SK-N-SH treated with all-trans-retinoic acid at 6 μM for 48 hours (cell line): ENCODE results near the gene RPUSD3.

ENCODE experiments used
- ATAC-seq: fragments of 200-7000 bp; cut with Tn5 transposase; 3 replicates; pipeline ENCODE4 v1.9.1; 2020; ENCODE audit warnings: mild to moderate bottlenecking, moderate library complexity
- ARNTL ChIP-seq: fragments of 450-650 bp; formaldehyde crosslinking; IDR thresholded peaks from 2 replicates; pipeline ENCODE4 v1.5.0; 2020; ENCODE audit warnings: low read depth, mild to moderate bottlenecking, moderate library complexity, borderline replicate concordance
- BACH2 ChIP-seq: fragments of 250-450 bp; sonication (Bioruptor Pico); IDR thresholded peaks from 2 replicates; pipeline ENCODE4 v1.9.0; 2021; ENCODE audit warnings: mild to moderate bottlenecking, borderline replicate concordance
- CSDC2 ChIP-seq: fragments of 250-450 bp; sonication (Bioruptor Pico); IDR thresholded peaks from 2 replicates; pipeline ENCODE4 v1.5.0; 2020; ENCODE audit warnings: mild to moderate bottlenecking, moderate library complexity
- CSRNP3 ChIP-seq: fragments of 250-450 bp; sonication (Bioruptor Pico); IDR thresholded peaks from 2 replicates; pipeline ENCODE4 v1.5.1; 2021; ENCODE audit warnings: mild to moderate bottlenecking, moderate library complexity
- ESRRG ChIP-seq: fragments of 250-450 bp; sonication (Bioruptor Pico); IDR thresholded peaks from 2 replicates; pipeline ENCODE4 v1.6.1; 2021; ENCODE audit warnings: mild to moderate bottlenecking
- GLIS3 ChIP-seq: fragments of 250-450 bp; sonication (Bioruptor Pico); IDR thresholded peaks from 2 replicates; pipeline ENCODE4 v1.5.0; 2020; ENCODE audit warnings: mild to moderate bottlenecking, moderate library complexity
- ISL1 ChIP-seq: fragments of 250-450 bp; sonication (Bioruptor Pico); IDR thresholded peaks from 2 replicates; pipeline ENCODE4 v2.1.2; 2022; ENCODE audit warnings: mild to moderate bottlenecking, moderate library complexity
- OSR1 ChIP-seq: fragments of 250-450 bp; sonication (Bioruptor Pico); IDR thresholded peaks from 2 replicates; pipeline ENCODE4 v1.8.0; 2022; ENCODE audit warnings: moderate library complexity, mild to moderate bottlenecking, inconsistent platforms
- POU6F1 ChIP-seq: fragments of 250-450 bp; sonication (Bioruptor Pico); IDR thresholded peaks from 2 replicates; pipeline ENCODE4 v1.8.0; 2021; ENCODE audit warnings: low read depth, mild to moderate bottlenecking, moderate library complexity, borderline replicate concordance
- PPARA ChIP-seq: fragments of 250-450 bp; sonication (Bioruptor Pico); IDR thresholded peaks from 2 replicates; pipeline ENCODE4 v1.5.0; 2020; ENCODE audit warnings: mild to moderate bottlenecking, borderline replicate concordance
- RARB ChIP-seq: fragments of 250-450 bp; sonication (Bioruptor Pico); IDR thresholded peaks from 2 replicates; pipeline ENCODE4 v1.8.0; 2021; ENCODE audit warnings: mild to moderate bottlenecking, moderate library complexity
- SNAI2 ChIP-seq: fragments of 250-450 bp; sonication (Bioruptor Pico); IDR thresholded peaks from 2 replicates; pipeline ENCODE4 v1.5.0; 2020; ENCODE audit warnings: mild to moderate bottlenecking, moderate library complexity
- TCF4 ChIP-seq: fragments of 250-450 bp; sonication (Bioruptor Pico); IDR thresholded peaks from 2 replicates; pipeline ENCODE4 v1.8.0; 2021; ENCODE audit warnings: mild to moderate bottlenecking, moderate library complexity, borderline replicate concordance
- TOX ChIP-seq: fragments of 250-450 bp; sonication (Bioruptor Pico); IDR thresholded peaks from 2 replicates; pipeline ENCODE4 v1.8.0; 2021; ENCODE audit warnings: mild to moderate bottlenecking, moderate library complexity, borderline replicate concordance
- TSHZ2 ChIP-seq: fragments of 250-450 bp; sonication (Bioruptor Pico); IDR thresholded peaks from 2 replicates; pipeline ENCODE4 v1.5.0; 2020; ENCODE audit warnings: mild to moderate bottlenecking, moderate library complexity
- ZC3H10 ChIP-seq: fragments of 250-450 bp; sonication (Bioruptor Pico); IDR thresholded peaks from 2 replicates; pipeline ENCODE4 v1.5.1; 2021; ENCODE audit warnings: mild to moderate bottlenecking, moderate library complexity
- ZFP3 ChIP-seq: fragments of 250-450 bp; sonication (Bioruptor Pico); IDR thresholded peaks from 2 replicates; pipeline ENCODE4 v1.5.0; 2020; ENCODE audit warnings: mild to moderate bottlenecking, moderate library complexity
- ZFP30 ChIP-seq: fragments of 450-650 bp; formaldehyde crosslinking; IDR thresholded peaks from 2 replicates; pipeline ENCODE4 v1.5.0; 2022; ENCODE audit warnings: mild to moderate bottlenecking, moderate library complexity
- ZNF565 ChIP-seq: fragments of 450-650 bp; formaldehyde crosslinking; conservative IDR thresholded peaks from 2 replicates; pipeline ENCODE4 v1.5.0; 2020; ENCODE audit warnings: low read depth, mild to moderate bottlenecking, moderate library complexity
- ZNF70 ChIP-seq: fragments of 450-650 bp; formaldehyde crosslinking; IDR thresholded peaks from 2 replicates; pipeline ENCODE4 v1.5.0; 2020; ENCODE audit warnings: mild to moderate bottlenecking, moderate library complexity
- ZNF8 ChIP-seq: fragments of 450-650 bp; formaldehyde crosslinking; IDR thresholded peaks from 2 replicates; pipeline ENCODE4 v1.5.0; 2020; ENCODE audit warnings: mild to moderate bottlenecking, moderate library complexity
- TF ChIP-seq, protein P1 (sequence below): fragments of 250-450 bp; sonication (Bioruptor Pico); IDR thresholded peaks from 2 replicates; pipeline ENCODE4 v1.8.0; 2020; ENCODE audit warnings: mild to moderate bottlenecking, moderate library complexity, borderline replicate concordance
- TF ChIP-seq, protein P2 (sequence below): fragments of 250-450 bp; sonication (Bioruptor Pico); IDR thresholded peaks from 2 replicates; pipeline ENCODE4 v1.5.1; 2020; ENCODE audit warnings: low read depth, mild to moderate bottlenecking, moderate library complexity

RPUSD3 gene

GRCh38 chr3:9861626-9862130 is 17.9 kb upstream of the RPUSD3 start:
- no peak for TF ChIP-seq CSRNP3 (CRISPR knock-in tag)
- TF ChIP-seq ZFP3 = no peak
- TF ChIP-seq ARNTL (CRISPR knock-in tag) = no peak
- TF ChIP-seq CSDC2 (CRISPR knock-in tag) = no peak
- no peak for TF ChIP-seq TSHZ2 (CRISPR knock-in tag)
- no peak for TF ChIP-seq ZC3H10 (CRISPR knock-in tag)
- no peak for TF ChIP-seq PPARA (CRISPR knock-in tag)
- TF ChIP-seq, protein P1, sequence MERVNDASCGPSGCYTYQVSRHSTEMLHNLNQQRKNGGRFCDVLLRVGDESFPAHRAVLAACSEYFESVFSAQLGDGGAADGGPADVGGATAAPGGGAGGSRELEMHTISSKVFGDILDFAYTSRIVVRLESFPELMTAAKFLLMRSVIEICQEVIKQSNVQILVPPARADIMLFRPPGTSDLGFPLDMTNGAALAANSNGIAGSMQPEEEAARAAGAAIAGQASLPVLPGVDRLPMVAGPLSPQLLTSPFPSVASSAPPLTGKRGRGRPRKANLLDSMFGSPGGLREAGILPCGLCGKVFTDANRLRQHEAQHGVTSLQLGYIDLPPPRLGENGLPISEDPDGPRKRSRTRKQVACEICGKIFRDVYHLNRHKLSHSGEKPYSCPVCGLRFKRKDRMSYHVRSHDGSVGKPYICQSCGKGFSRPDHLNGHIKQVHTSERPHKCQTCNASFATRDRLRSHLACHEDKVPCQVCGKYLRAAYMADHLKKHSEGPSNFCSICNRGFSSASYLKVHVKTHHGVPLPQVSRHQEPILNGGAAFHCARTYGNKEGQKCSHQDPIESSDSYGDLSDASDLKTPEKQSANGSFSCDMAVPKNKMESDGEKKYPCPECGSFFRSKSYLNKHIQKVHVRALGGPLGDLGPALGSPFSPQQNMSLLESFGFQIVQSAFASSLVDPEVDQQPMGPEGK = no peak
- no peak for TF ChIP-seq OSR1 (CRISPR knock-in tag)
- TF ChIP-seq ISL1 (CRISPR knock-in tag) = no peak
- TF ChIP-seq RARB = no peak
- no peak for TF ChIP-seq ZFP30 (CRISPR knock-in tag)
- TF ChIP-seq ZNF565 (CRISPR knock-in tag) = no peak
- TF ChIP-seq BACH2 (CRISPR knock-in tag) = no peak
- no peak for TF ChIP-seq TOX (CRISPR knock-in tag)
- TF ChIP-seq ZNF8 = no peak
- TF ChIP-seq ESRRG (CRISPR knock-in tag) = no peak
- no peak for TF ChIP-seq SNAI2 (CRISPR knock-in tag)
- no peak for TF ChIP-seq POU6F1
- no peak for TF ChIP-seq GLIS3 (CRISPR knock-in tag)
- ATAC-seq = no peak

DNA sequence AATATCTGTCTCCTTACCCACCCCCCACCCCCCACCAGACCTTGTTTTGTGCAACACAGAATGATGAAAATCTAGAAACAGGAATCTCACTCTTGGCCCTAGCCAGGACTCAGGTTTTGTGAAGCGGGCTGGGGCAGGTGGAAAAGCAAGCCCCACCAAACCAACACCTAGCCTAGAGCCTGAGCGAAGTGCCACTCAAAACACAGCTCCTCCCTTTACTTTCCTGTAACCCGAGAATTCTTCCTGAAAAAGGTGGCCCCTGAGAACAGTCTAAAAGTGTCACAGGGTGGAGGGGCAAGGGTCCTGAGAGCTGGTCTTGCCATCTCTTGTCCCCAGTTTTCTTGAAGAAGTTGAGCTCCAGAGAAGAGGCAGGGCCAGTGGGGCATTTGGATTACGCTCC is 17.4 kb upstream of the RPUSD3 start:
- ATAC-seq = no peak

More for the DNA sequence above, 17.4 kb upstream of the RPUSD3 start:
- TF ChIP-seq RARB = no peak
- no peak for TF ChIP-seq ZC3H10 (CRISPR knock-in tag)
- TF ChIP-seq GLIS3 (CRISPR knock-in tag) = no peak
- no peak for TF ChIP-seq TSHZ2 (CRISPR knock-in tag)
- no peak for TF ChIP-seq ARNTL (CRISPR knock-in tag)
- TF ChIP-seq ZFP3 = no peak
- TF ChIP-seq ZFP30 (CRISPR knock-in tag) = no peak
- TF ChIP-seq ZNF565 (CRISPR knock-in tag) = no peak
- TF ChIP-seq, protein P2, sequence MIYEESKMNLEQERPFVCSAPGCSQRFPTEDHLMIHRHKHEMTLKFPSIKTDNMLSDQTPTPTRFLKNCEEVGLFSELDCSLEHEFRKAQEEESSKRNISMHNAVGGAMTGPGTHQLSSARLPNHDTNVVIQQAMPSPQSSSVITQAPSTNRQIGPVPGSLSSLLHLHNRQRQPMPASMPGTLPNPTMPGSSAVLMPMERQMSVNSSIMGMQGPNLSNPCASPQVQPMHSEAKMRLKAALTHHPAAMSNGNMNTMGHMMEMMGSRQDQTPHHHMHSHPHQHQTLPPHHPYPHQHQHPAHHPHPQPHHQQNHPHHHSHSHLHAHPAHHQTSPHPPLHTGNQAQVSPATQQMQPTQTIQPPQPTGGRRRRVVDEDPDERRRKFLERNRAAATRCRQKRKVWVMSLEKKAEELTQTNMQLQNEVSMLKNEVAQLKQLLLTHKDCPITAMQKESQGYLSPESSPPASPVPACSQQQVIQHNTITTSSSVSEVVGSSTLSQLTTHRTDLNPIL (CRISPR knock-in tag) = no peak
- TF ChIP-seq CSRNP3 (CRISPR knock-in tag) = no peak
- no peak for TF ChIP-seq ISL1 (CRISPR knock-in tag)
- TF ChIP-seq POU6F1 = no peak
- no peak for TF ChIP-seq ESRRG (CRISPR knock-in tag)
- TF ChIP-seq ZNF70 (CRISPR knock-in tag) = no peak
- no peak for TF ChIP-seq TOX (CRISPR knock-in tag)
- TF ChIP-seq BACH2 (CRISPR knock-in tag) = no peak
- TF ChIP-seq OSR1 (CRISPR knock-in tag) = no peak
- no peak for TF ChIP-seq TCF4 (CRISPR knock-in tag)
- no peak for TF ChIP-seq PPARA (CRISPR knock-in tag)
- TF ChIP-seq ZNF8 = no peak
